Activated naive CD4-positive, alpha-beta T cell treated with anti-CD3 and anti-CD28 coated beads, Interleukin-2, amount 50 U/mL, for 16 hours (primary cell): ENCODE results near the gene LRRC27.
"Not testable (repeated sequence)": the region's sequence is repeated elsewhere in the genome, so short reads cannot be mapped to it uniquely, and the experiment has no call there.

Source experiments
- DNase-seq: peaks from one replicate; pipeline ENCODE4 v3.0.0-alpha.2; 2020

Gene LRRC27

DNA sequence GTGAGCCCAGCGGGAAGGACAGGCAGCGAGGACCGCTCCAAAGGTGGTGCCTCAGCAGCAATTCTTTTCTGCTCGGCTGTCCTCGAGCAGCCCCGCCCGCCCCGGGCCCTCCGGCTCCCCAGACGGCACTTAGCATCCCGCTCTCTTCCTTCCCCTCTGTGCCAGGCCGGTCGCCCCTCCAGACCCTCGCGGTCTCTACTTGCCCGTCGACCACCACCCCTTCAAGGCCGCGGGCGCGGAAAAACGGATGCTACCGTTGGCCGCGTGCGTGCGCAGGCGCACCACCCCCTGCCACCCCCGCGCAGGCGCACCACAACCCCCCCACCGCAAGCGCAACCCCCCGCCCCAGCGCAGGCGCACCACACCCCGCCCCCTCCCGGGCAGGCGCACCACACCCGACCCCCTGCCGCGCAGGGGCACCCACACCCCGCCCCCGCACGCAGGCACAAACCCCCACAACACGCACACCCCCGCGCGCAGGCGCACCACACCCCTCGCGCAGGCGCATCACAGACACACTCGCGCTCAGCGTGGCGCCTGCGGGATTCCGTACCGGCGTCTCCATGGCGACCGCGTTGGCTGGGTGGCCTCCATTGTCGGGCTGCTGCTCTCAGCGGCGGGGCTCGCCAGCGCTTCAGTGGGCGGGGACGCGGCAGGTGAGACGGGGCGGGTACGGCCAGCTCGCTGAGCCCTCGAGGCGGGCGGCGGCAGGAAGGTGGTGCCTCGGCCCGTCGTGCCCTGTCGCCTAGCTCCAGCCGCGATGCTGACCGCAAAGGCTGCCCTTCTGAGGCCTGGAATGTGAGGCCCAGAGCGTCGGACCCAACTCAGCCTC, at the start of gene LRRC27:
Gene LRRC27 (plus strand): TSS at position 593 of the 832 bp plus-strand sequence. CDS start 1,332 bp downstream, outside the sequence.
- DNase-seq: peak; percentile 99

DNA sequence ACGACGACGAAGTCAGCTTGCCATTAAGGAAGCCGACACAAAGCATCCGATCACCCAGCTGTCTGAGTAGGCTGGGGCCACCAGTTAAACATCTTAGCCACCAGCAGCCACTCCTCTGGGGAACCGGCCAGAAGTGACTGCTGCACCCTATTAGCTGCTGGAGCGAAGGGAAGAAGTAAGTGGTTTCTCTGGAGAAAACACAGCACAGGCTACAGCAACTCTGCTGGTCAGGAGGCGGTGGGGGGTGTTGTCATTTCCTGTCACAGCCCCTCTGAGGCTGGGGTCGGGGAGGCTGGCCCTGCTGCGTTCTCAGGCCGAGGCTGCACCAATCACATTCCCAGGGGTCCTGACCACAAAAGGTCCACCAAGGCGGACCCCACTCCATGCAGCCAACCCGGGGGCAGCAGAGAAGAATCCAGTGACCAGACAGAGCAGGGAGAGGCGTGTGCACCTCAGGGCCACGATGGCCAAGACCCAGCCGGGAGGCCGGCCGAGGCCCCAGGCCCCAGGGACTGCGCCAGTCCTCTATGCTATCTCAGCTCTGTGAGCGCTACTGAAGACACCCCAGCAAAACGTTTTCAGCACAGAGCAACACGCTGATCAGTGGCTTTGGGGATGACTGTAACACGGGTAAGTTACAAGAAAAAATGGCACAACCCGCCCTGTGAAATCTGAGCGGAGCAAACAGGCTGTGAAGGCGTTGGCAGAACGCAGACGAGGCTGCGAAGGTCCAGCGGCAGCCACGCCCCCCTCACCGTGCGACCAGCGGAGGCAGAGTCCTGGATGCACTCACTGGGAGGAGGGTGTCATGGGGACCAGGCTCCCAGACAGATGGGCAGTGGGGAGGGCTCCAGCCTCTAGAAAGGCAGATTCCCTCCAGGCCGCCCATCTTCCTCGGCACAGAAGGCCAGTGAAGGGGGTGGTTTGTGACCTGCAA, 49.1 kb upstream of the LRRC27 start:
- no peak for DNase-seq

DNA sequence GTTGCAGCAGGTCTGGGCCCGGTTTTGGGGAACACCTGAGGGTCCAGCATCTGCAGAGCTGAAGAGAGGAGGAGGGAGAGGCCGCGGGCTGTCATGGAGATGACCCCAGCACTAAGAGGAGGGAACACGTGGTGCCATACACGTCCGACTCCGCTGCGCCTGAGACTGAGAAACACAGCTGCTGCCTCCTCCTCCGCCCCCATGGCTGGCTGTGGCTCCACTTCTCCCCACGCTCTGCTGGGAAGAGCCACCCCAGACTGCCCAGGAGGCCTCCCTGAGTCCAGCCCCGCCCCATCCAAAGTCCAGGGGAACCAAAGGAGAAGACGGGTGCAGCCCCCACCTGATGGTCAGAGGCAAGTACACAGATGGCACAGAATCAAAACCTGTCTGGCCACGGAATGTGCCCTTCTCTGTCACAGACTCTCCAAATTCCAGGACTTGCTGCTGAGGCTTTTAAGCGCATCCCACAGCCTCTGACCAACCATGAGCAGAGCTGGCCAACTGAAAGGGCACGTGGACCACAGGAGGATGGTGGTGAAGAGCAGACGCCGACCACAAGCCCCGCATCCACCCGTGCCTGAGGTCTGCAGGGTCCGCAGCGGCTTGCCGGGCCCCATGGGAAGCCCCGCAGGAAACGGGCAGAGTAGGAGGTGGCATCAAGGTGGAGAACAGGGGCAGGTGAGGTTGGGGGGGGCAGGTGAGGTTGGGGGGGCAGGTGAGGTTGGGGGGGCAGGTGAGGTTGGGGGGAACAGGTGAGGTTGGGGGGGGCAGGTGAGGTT, 48.2 kb upstream of the LRRC27 start:
- no peak for DNase-seq

DNA sequence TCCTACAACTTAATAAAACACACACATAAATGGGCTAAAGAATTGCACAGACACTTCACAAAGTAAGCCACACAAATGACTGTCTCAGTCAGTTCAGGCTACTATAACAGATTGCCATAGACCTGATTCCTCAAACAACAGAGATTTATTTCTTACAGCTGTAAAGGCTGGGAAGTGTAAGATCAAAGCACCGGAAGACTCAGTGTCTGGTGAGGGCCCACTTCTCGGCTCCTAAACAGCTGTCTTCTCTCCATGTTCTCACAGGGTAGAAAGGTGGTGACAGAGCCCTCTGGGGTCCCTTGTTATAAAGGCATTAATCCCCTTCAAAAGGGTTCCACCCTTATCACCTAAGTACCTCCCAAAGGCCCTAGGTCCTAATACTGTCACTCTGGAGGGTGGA, 42.6 kb upstream of the LRRC27 start:
- DNase-seq: no peak

DNA sequence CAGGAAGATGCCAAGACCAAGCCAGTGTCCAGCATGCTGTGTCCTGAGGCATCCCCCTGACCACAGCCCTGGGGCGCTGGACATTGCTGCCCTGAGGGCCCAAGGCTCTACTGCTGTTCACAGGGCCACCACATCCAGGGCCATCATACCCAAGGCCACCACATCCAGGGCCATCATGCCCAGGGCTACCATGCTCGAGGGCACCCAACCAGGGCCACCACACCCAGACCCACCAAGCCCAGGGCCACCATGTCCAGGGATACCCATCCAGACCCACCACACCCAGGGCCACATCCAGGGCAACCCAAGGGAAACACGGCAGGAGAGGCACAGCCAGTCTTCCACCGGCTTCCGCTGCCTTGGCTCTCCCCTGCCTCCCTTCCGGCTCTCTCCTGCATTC, 41.4 kb upstream of the LRRC27 start:
- DNase-seq: no peak

DNA sequence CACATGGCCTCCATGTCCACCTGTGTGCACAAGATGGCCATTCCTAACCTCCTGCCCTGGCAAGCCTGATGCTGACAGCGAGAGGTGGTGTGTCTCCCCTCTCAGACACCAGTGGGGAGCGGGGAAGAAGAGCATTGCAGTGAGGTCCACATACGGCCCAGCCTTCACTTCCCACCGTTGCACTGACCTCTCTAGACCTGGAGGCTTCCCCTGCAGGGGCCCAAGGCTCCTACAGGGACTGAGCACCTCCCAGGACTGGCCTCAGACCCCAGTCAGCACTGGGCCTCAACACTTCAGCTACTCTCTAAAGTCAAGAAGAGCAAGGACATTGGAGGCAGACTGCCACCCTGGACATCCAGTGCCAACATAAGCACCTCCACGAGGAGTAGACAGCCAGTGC, 40.2 kb upstream of the LRRC27 start:
- no peak for DNase-seq

DNA sequence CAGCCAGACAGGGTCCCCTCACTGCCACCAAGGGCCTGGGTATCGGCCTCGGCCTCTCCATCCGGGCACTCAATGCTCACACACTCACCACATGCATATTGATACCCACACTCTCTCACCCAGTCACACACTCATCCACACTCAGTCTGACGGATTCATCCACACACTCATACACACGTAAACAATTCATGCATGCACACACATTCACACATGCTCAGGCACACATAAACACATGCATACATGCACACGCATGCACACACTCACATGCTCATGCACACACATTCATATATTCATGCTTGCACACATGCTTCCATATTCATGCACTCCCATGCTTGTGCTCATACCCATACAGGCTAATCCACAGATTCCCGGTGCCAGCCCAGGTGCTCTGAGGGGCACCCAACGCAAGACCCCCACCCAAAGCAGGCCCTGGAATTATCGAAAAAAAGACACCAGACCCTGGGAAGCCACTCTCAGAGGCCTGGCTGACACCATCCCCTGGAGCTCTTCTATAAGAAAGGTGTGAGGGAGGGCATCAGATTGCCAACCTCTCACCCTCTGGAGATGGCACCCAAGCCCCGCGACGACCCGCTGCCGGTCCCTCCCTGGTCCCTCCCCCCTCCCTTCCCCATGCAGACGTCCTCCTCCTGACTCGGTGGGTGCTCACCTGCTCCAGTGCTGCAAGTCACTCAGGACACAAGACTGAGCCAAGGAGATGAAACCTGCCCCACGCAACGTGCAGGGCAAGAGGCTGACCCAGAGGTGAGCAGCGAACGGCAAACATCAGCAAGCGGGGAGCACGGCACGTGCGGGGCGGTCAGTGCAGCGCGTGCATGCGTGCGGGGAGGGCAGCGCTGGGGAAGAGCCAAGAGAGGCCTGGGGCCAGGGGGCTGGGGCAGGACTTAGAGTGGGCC, 39.4 kb upstream of the LRRC27 start:
- DNase-seq: no peak

DNA sequence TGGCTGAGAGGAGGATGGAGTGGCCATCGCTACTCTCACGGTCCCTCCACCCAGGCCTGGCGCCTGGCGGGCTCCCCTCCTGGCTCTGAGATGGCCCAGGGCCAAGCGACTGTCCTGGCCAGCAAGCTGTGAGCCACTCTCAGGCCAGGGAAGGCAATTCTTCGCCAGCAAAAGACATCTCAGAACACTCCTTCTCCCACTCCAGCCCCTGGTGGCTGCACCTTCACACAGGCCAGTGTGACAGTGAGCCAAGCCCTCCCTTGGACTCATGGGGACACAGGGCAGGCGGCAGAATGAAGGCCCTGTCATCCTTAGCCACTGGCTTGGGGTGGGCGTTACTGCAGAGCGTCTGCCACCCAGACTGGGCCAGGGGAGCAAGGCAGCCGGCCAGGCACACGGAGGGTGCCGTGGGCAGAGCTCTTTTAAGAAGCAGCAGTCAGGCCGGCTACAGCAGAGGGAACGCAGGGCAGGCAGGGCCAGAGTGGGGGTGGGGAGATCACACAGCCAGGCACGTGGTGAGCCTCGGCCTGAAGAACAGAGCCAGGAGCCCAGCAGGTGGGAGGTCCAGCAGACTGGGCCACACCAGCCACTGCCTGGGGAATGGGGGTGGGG, 38.7 kb upstream of the LRRC27 start:
- no peak for DNase-seq

DNA sequence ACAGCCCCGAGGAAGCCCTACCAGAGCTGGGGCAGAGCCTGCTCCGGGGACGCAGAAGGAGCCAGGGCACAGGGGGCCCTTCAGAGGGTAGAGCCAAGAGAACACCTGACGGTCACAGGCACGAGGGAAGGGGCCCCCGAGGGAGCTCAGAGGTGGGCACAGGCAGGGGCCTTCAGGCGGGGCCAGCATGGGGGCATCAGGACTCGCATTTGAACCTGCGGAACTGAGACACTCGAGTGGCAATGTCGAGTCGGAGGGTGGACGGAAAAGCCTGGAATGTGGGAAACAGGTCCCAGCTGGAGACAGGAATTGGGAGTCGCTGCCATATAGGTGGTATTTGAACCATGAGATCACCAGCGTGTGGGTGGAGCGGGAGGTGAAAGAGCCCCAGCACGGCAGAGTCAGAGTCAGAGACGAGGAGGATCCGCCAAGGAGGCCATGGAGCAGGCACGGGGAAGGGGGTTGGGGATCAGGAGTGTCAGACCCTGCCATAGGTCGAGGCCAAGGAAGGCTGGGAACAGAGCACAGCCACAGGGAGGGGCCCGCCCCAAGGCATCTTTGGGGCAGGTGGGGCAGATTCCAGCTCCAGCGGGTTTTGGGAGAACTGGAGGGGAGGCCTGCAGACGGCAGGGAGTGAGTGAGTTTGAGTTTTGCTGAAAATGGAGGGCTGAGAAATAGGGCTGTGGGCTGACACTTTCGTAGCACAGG, 38.0 kb upstream of the LRRC27 start:
- no peak for DNase-seq

DNA sequence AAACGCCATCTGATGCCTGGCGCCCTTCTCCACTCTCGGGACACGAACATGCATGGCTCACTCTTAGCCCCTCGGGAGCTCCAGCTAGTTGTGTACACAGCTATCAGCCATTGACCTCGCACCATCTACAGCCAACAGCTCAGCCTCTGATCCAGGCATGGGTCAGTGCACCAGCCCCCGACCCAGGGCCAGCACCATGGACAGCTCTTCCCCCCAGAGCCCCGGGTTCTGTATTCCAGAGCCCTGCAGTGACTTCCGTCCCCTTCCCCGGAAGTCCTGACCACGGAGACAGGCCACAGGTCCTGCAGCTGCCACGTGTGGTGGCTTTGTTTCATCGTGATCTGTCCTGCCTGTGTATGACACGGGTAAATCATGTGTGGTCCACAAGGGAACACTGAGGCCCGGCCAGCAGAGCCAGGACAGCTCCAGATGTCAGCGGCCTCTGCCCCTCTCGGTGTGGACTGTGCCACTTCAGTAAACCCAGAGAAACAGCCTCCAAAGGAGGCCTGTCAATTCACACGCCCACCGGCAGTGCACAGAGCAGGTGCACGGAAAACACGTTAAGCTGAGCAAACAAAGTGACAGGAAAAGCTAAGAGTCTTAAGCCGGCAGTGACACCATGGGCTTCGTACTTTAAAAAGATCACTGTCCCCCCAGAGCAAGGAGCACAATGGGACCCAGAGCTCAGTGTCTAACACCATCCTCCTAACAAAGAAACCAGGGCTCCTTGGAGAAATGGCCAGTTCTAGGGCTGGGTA, 37.3 kb upstream of the LRRC27 start:
- DNase-seq: no peak

DNA sequence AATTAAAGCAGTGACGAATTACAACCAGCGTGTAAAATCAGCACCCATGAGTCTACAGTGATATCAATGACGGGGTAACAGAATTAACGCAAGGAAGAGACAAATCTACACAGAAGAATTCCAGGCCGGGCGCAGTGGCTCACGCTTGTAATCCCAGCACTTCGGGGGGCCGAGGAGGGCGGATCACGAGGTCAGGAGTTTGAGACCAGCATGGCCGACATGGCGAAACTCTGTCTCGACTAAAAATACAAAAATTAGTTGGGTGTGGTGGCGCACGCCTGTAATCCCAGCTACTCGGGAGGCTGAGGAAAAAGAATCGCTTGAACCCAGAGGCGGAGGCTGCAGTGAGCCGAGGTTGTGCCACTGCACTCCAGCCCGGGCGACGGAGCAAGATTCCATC, 36.5 kb upstream of the LRRC27 start:
- not testable (repeated sequence) for DNase-seq

DNA sequence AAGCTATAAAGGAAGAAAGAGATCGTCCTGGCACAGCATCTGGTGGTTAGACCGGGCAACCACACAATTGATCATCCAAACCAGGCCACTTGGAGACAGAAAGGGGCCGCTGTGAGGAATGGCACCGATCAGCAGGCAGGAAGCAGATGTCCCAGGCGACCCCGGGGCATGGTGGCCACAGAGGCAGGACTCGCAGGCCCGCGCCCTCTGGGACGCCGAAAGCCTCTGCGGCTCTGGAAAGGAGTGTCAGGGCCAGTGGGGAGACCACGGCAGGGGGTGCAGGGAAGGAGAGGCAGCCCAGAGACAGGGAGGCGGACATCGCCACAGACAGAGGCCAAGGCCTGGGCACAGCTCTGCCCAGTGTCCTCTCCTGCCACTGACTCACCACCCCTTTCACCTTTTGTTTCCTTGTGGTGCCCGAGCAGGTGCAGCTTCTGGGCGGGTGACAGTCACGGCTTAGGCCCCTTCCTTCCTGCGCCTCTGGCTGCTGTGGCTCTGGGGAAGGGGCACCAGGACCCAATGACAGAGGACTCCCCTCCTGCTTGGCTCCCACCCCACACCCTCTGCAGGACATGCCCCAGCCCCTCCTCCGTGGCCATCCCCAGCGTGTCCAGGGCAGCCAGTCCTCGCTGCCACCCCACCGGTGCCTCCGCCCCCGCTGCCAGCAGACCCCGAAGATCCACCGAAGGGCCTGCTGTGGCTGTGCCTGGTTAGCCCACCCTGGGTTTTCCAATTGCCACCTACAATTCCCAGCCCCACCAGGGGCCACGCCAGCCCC, 35.1 kb upstream of the LRRC27 start:
- DNase-seq: no peak

DNA sequence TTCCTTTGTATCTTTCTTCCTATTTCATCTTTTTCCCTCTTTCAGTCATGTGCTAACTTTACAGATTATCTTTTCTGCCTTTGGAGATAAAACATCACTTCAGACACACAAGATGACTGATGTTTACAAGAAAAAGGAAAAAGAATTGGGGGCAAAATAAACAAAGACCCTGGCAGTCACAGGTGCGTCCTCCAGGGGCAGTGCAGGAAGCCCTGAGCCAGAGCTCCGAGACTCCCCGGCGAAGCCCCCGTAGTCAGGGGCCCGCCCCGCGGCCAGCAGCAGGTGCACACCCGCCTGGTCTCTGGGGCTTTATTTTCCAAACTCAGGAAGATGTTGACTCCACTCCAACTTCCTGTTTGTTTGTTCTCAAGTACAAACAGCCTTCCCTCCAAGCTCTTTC, 34.5 kb upstream of the LRRC27 start:
- DNase-seq: no peak

DNA sequence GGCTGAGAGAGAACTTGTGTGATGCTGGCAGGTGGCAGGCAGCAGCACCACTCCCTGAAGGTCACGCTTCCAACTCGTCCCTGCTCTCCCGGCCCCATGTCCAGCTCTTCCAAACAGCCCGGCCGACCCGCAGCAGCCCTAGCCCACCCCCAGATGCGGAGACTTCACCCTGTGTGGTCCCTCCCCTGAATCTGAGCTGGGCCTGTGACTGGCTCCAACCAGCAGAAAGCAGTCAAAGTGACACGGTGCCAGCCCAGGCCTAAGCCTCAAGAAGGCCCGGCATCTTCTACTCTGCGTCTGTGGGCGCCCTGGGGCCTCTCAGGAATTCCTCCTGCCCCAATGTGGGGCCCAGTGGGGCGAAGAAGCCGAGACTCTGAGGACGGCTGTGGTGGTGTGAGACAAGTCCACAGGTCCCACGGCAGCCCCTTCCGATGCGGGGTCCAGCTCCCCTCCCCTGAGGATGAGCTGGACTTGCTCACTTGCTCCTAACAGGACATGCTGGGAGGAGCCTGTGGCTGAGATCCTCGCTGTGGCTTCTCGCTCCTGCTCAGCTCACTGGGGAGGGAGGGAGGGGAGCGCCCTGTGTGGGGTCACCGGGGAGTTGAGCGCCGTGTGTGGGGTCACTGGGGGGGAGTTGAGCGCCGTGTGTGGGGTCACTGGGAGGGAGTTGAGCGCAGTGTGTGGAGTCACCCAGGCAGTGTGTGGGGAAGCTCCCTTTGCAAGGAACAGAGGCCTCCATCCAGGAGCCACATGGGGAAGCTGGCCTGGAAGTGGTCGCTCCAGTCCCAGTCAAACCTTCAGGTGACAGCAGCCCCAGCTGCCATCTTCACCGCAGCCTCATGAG, 33.7 kb upstream of the LRRC27 start:
- DNase-seq: no peak

DNA sequence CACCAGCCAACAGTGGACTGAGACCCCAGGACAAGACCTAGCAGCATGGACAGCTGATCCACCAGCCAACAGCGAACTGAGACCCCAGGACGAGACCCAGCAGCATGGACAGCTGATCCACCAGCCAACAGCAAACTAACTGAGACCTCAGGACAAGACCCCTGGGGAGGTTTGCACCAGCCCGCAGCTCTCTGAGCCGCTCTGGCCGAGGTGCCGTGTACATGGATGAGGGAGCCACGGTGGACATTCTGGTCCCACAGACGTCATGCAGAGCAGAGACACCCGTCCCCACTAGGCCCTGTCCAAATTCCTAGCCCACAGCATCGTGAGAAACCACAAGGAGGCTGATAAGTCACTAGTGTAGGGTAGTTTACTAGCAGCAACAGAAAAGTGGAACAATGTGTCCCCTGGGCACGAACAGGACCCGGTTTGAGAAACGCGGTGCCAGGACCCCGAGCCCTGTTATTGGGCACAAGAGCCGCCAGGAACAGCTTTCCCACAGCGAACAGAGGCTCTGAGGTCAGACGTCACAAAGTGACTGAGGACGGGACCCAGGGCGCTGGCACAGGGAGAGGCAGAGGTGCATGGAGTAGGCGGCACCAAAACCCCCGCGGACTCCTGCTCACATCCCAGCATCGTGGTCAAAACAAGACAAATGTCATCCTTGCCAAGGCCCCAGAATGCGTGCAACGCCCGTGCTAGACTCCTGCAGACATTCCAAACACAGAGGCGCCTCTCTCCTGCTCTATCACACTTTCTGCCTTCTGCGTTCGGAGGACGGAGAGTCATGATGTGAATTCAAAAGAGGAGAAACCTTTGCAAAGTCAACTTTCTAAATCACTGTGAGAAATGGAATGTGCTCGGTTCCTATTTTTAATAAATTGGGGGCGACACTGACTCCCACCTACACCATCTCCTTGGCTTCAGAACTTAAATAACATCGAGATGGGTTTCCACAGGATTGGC, 32.3 kb upstream of the LRRC27 start:
- no peak for DNase-seq

DNA sequence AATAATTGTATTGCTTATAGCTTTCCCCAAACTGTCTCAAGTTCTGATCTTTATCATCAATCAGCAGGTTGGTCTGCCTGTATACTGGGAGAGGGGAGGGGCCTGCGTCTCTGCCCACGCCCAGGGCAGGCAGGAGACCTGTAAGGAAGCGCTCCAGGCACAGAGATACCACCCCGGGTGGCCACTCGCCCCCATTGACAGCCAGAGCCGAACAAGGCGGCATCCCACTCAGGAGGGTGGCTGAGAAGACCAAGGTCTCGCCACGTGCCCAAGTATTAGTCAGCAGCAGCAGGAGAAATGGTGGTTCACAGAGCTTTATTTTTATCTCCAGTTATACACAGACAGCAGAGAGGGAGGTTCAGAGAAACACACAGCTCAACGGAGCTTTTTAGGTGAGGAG, 31.4 kb upstream of the LRRC27 start:
- DNase-seq: no peak
